SK-N-SH (cell line): ENCODE measurements around the gene PPP1R1B. TPM values are rescaled to one million over a fixed set of nuclear protein-coding genes. Genes with fewer than 3 reads are reported as not detected.

ENCODE experiments used
- CTCF ChIA-PET: fragments of 300-600, 350-600 bp; formaldehyde crosslinking; extraction: SDS; loops from one replicate; lab custom pipeline; 2021; lab: Yijun Ruan, JAX
- POLR2A ChIA-PET: fragments of 350-600 bp; sonication (Branson Sonifier 250); formaldehyde crosslinking; extraction: SDS; loops from one replicate; lab custom pipeline; 2020; ENCODE audit warnings: antibody characterized with exemption, inconsistent platforms; lab: Yijun Ruan, JAX
- DNase-seq: peaks from one replicate; pipeline ENCODE4 v3.0.0; 2012
- H2AFZ ChIP-seq: fragments of 200-600 bp; sonication (generic); 2 replicates; pipeline ENCODE4 v1.8.1; 2016; ENCODE audit warnings: antibody characterized with exemption, mild to moderate bottlenecking, low read depth
- H3F3A ChIP-seq: fragments of 200-600 bp; sonication (generic); replicated peaks from 2 replicates; pipeline ENCODE3; 2016; ENCODE audit warnings: antibody characterized with exemption, mild to moderate bottlenecking; ENCODE audit not compliant: insufficient read depth
- H3K27ac ChIP-seq, 2 experiments: fragments of 200-500 bp in 1 of 2; fragments of 200-600 bp in 1 of 2; sonication (Bioruptor generic) in 1 of 2; sonication (generic), shearing (Covaris generic) in 1 of 2; 2 replicates each; pipeline versions ENCODE4 v1.5.1 to v1.6.1; 2014 to 2016; ENCODE audit warnings: low read depth in 2 of 2, inconsistent platforms in 1 of 2, low read length in 1 of 2, mild to moderate bottlenecking in 1 of 2, mixed read lengths in 1 of 2
- H3K27me3 ChIP-seq: fragments of 200-600 bp; sonication (generic), shearing (Covaris generic); 2 replicates; pipeline ENCODE4 v1.6.1; 2016; ENCODE audit warnings: mixed run types; ENCODE audit not compliant: insufficient read depth
- H3K36me3 ChIP-seq, 2 experiments: fragments of 200-500 bp in 1 of 2; fragments of 200-600 bp in 1 of 2; sonication (Bioruptor generic) in 1 of 2; sonication (generic) in 1 of 2; replicated peaks in 1 of 2; 2 replicates each; pipeline versions ENCODE3 to v1.5.1; 2014 to 2016; ENCODE audit warnings: low read length in 1 of 2, mild to moderate bottlenecking in 1 of 2; ENCODE audit not compliant: insufficient read depth in 2 of 2, control insufficient read depth in 1 of 2
- H3K4me1 ChIP-seq, 2 experiments: fragments of 200-500 bp in 1 of 2; fragments of 200-600 bp in 1 of 2; sonication (Bioruptor generic) in 1 of 2; sonication (generic), shearing (Covaris generic) in 1 of 2; 2 replicates each; pipeline versions ENCODE4 v1.5.1 to v1.6.1; 2014 to 2016; ENCODE audit warnings: low read depth in 1 of 2, low read length in 1 of 2, mixed run types in 1 of 2; ENCODE audit not compliant: insufficient read depth in 2 of 2, control insufficient read depth in 1 of 2
- H3K4me2 ChIP-seq: fragments of 200-600 bp; sonication (generic), shearing (Covaris generic); 2 replicates; pipeline ENCODE4 v1.6.1; 2017; ENCODE audit warnings: mixed run types
- H3K4me3 ChIP-seq, 2 experiments: fragments of 200-500 bp in 1 of 2; fragments of 200-600 bp in 1 of 2; sonication (Bioruptor generic) in 1 of 2; sonication (generic), shearing (Covaris generic) in 1 of 2; 2 replicates each; pipeline versions ENCODE4 v1.5.1 to v1.8.1; 2014 to 2016; ENCODE audit warnings: low read depth in 2 of 2, inconsistent platforms in 1 of 2, low read length in 1 of 2, mild to moderate bottlenecking in 1 of 2, mixed read lengths in 1 of 2, moderate library complexity in 1 of 2
- H3K79me2 ChIP-seq: fragments of 200-600 bp; sonication (generic); 2 replicates; pipeline ENCODE4 v1.8.1; 2017; ENCODE audit warnings: mild to moderate bottlenecking; ENCODE audit not compliant: insufficient read depth
- H3K9ac ChIP-seq: fragments of 200-600 bp; sonication (generic); 2 replicates; pipeline ENCODE4 v1.6.1; 2017; ENCODE audit warnings: mixed run types
- H3K9me2 ChIP-seq: fragments of 200-600 bp; sonication (generic); 2 replicates; pipeline ENCODE4 v1.6.1; 2017; ENCODE audit warnings: mixed run types
- H3K9me3 ChIP-seq: fragments of 200-600 bp; sonication (generic); 2 replicates; pipeline ENCODE4 v1.6.1; 2017; ENCODE audit warnings: mixed run types, mild to moderate bottlenecking, moderate library complexity
- H4K20me1 ChIP-seq: fragments of 200-600 bp; sonication (generic); 2 replicates; pipeline ENCODE4 v1.6.1; 2017; ENCODE audit warnings: mild to moderate bottlenecking, mixed run types; ENCODE audit not compliant: insufficient read depth
- CTCF ChIP-seq: fragments of 200-600 bp; sonication (generic); IDR thresholded peaks from 2 replicates; pipeline ENCODE4 v1.6.1; 2017; ENCODE audit warnings: antibody characterized with exemption, mild to moderate bottlenecking, moderate library complexity
- ELF1 ChIP-seq: IDR thresholded peaks from 2 replicates; pipeline ENCODE4 v1.4.0; 2012
- EP300 ChIP-seq, 2 experiments: IDR thresholded peaks; 2 replicates each; pipeline versions ENCODE4 v1.4.0 to v1.6.1; 2012; ENCODE audit warnings: borderline replicate concordance in 1 of 2, low read depth in 1 of 2, low read length in 1 of 2
- FOXJ3 ChIP-seq: sonication (generic); formaldehyde crosslinking; IDR thresholded peaks from 2 replicates; pipeline ENCODE4 v1.5.1; 2020; ENCODE audit warnings: mild to moderate bottlenecking, missing genetic modification reagents
- GABPA ChIP-seq: IDR thresholded peaks from 2 replicates; pipeline ENCODE4 v1.4.0; 2012; ENCODE audit warnings: low read depth, mild to moderate bottlenecking
- GATA2 ChIP-seq: sonication (generic); formaldehyde crosslinking; IDR thresholded peaks from 2 replicates; pipeline ENCODE4 v1.5.0; 2020; ENCODE audit warnings: mild to moderate bottlenecking, missing genetic modification reagents
- IRF3 ChIP-seq: fragments of 150-350 bp; IDR thresholded peaks from 2 replicates; pipeline ENCODE4 v1.6.1; 2016; ENCODE audit warnings: mild to moderate bottlenecking, low read depth, low read length
- JUND ChIP-seq: IDR thresholded peaks from 2 replicates; pipeline ENCODE4 v1.4.0; 2012
- MXI1 ChIP-seq: IDR thresholded peaks from 2 replicates; pipeline ENCODE4 v1.6.1; 2012; ENCODE audit warnings: mild to moderate bottlenecking, low read depth, low read length, improper control_type of control experiment
- NRF1 ChIP-seq: IDR thresholded peaks from 2 replicates; pipeline ENCODE4 v1.6.1; 2012; ENCODE audit warnings: low read depth, mild to moderate bottlenecking, low read length
- PBX3 ChIP-seq: IDR thresholded peaks from 2 replicates; pipeline ENCODE4; 2012
- POLR2AphosphoS5 ChIP-seq: IDR thresholded peaks from 2 replicates; pipeline ENCODE4 v1.6.1; 2012; ENCODE audit warnings: low read depth, low read length
- RAD21 ChIP-seq: IDR thresholded peaks from 2 replicates; pipeline ENCODE4 v1.6.1; 2012; ENCODE audit warnings: mild to moderate bottlenecking, low read length
- RCOR1 ChIP-seq: fragments of 150-350 bp; IDR thresholded peaks from 2 replicates; pipeline ENCODE4 v1.6.1; 2017; ENCODE audit warnings: antibody characterized with exemption, low read length
- REST ChIP-seq: IDR thresholded peaks from 2 replicates; pipeline ENCODE4 v1.6.1; 2012; ENCODE audit warnings: mild to moderate bottlenecking, low read depth, low read length, moderate library complexity
- RFX5 ChIP-seq: IDR thresholded peaks from 2 replicates; pipeline ENCODE4 v1.6.1; 2012; ENCODE audit warnings: mild to moderate bottlenecking, improper control_type of control experiment, low read length
- TCF12 ChIP-seq: IDR thresholded peaks from 2 replicates; pipeline ENCODE4 v1.4.0; 2012
- USF1 ChIP-seq: IDR thresholded peaks from 2 replicates; pipeline ENCODE4 v1.4.0; 2012; ENCODE audit warnings: low read depth, borderline replicate concordance
- USF2 ChIP-seq: fragments of 150-350 bp; IDR thresholded peaks from 2 replicates; pipeline ENCODE4 v1.6.1; 2017; ENCODE audit warnings: antibody characterized with exemption, low read length, low read depth, borderline replicate concordance
- YY1 ChIP-seq: IDR thresholded peaks from 2 replicates; pipeline ENCODE4 v1.4.0; 2012; ENCODE audit warnings: low read depth, mild to moderate bottlenecking
- WGBS: methylation state at CpG from one replicate; pipeline ENCODE4 v1.1.6; 2017; ENCODE audit warnings: low lambda C conversion rate; 5-methylcytosine and 5-hydroxymethylcytosine counted together
- polyA plus RNA-seq, 3 experiments: library from polyadenylated mRNA; depleted of rRNA; stranded (reverse); fragments of >200 nt; gene quantifications; 2 replicates each; pipeline ENCODE4 v1.2.3, GENCODE V29; 2012

The PPP1R1B gene
- polyA plus RNA-seq, 1 of the 3 experiments (the other 2 are of a cell fraction): 0.07 TPM

- H3K4me2 ChIP-seq: peak overlapping the region; percentile 72; the same call in 1 of the 2 replicates
- POLR2A ChIA-PET: no interaction called here
- peaks cover 7 to 32% of the 10 kb centered on the region in 2 experiments for H3K4me1 ChIP-seq
- no peak overlapping the region for H3K4me3 ChIP-seq
- H3F3A ChIP-seq: no peaks in the 10 kb centered on the region
- 12% methylated on average over 22 of the region's 28 CpGs for WGBS
- H3K27me3 ChIP-seq: peaks cover 96% of the 10 kb centered on the region
- H4K20me1 ChIP-seq: peaks cover 17% of the 10 kb centered on the region; the same call in 1 of the 2 replicates
- no peak overlapping the region for H3K27ac ChIP-seq
- H2AFZ ChIP-seq: no peak overlapping the region
- H3K9ac ChIP-seq: no peak overlapping the region
- H3K9me2 ChIP-seq: no peaks in the 10 kb centered on the region
- H3K36me3 ChIP-seq: no peaks in the 10 kb centered on the region
- no peaks in the 10 kb centered on the region for H3K79me2 ChIP-seq
- DNase-seq: peak; percentile 60
- H3K9me3 ChIP-seq: no peaks in the 10 kb centered on the region
- CTCF ChIA-PET: interaction anchor here (0.6 to 17.5 kb wide), 7 partner anchors 22 to 72 kb away, joined by 3 to 285 read pairs (median 4); partner anchors contain the start of gene PPP1R1B
- no peak for TF ChIP-seq RFX5
- TF ChIP-seq CTCF: no peak
- TF ChIP-seq GATA2 (CRISPR knock-in tag): no peak
- TF ChIP-seq GABPA: no peak
- no peak for TF ChIP-seq USF1
- no peak for TF ChIP-seq ELF1
- no peak for TF ChIP-seq NRF1
- no peak for TF ChIP-seq TCF12
- no peak for TF ChIP-seq YY1
- no peak for TF ChIP-seq RCOR1
- TF ChIP-seq JUND: no peak
- TF ChIP-seq EP300 (IDR thresholded peaks at IDR 0.05; ENCODE audit: borderline replicate concordance in 1 of 2, low read depth in 1 of 2, low read length in 1 of 2): no peak
- TF ChIP-seq RAD21: no peak
- no peak for TF ChIP-seq REST
- no peak for TF ChIP-seq MXI1
- no peak for TF ChIP-seq USF2
- TF ChIP-seq FOXJ3: no peak
- no peak for TF ChIP-seq PBX3
- TF ChIP-seq POLR2AphosphoS5: no peak
- no peak for TF ChIP-seq IRF3
These were observed 27.0 kb upstream of the PPP1R1B start for GRCh38 chr17:39599665-39600231.
